Fibroblast of mammary gland (primary cell): ENCODE results near the gene ATF7.

Experiments
- DNase-seq: peaks from one replicate; pipeline ENCODE4 v3.0.0-alpha.2; 2010; ENCODE audit warnings: low read depth
- H3K4me3 ChIP-seq: 2 replicates; pipeline ENCODE4 v1.5.1; 2011; ENCODE audit warnings: low read depth, mild to moderate bottlenecking, low read length, moderate library complexity; ENCODE audit not compliant: control insufficient read depth
- CTCF ChIP-seq: conservative IDR thresholded peaks from 2 replicates; pipeline ENCODE4 v1.5.1; 2011; ENCODE audit warnings: low read depth, low read length, inconsistent platforms; ENCODE audit not compliant: control insufficient read depth, insufficient read depth

Gene ATF7

GRCh38 chr12:53561590-53561953, 64.6 kb downstream of the ATF7 start:
- no peak overlapping the region for H3K4me3 ChIP-seq
- no peak for TF ChIP-seq CTCF
- DNase-seq = peak; percentile 93

DNA sequence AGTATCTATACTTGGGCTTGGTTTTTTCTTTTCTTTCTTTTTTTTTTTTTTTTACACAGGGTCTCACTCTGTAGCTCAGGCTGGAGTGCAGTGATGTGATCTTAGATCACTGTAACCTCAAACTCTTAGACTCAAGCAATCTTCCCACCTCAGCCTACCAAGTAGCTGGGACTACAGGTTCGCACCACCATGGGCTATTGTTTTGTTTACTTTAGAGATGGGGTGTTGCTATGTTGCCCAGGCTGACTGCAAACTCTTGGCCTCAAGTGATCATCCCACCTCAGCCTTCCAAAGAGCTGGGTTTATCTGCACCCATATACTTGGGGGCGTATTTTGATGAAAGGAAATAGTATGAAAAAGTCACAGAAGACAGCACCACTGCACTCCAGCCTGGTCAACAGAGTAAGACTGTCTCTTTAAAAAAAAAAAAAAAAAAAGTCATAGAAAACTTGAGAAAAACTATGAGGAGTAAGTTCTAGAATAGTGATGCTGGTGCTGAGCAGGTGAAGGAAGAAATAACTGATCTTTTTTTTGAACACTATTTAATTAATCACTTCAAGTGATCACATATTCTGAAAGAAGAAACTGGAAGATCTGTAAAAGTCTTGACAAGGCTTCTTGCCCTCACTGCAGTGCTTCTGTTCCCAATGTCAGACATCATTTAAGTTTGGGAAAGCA, 65.1 kb downstream of the ATF7 start:
- TF ChIP-seq CTCF = no peak
- DNase-seq = no peak
- no peak overlapping the region for H3K4me3 ChIP-seq

DNA sequence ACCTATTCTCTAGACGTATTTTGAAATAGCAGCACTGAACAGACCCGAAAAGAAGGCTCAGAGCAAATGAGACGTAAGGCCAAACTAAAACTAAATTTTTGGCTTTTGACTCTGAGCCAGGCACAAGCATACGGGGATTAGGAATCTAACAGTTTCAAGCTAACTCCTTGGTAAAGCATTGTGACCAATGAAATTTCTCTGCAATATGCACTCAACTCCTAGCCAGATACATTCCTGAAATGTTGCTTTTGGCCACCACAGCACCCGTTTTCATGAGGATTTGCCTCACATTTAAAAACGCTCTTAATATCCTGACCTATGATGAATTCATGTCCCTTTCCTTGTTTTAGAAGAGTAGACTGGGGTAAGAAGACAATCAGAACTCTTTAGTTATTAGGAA, 65.8 kb downstream of the ATF7 start:
- DNase-seq = peak; percentile 90
- no peak for TF ChIP-seq CTCF
- H3K4me3 ChIP-seq = no peak overlapping the region

DNA sequence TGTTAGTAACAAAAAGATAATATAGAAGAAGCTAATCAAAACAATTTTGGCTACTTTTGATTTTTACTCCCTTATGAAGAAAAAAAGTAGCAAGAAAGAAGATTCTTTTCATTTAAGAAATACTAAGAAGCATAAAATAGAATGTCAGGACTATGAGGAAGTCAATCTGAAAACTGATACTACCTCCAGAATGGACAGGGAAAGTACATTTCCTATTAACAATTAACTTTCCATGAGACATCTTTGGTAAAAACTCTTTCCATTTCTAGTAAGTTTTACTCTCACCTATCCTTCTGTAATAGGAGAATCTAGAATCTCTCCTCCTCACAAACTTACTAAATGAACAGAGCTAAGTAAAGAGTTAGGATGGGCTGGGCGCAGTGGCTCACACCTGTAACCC, 67.6 kb downstream of the ATF7 start:
- DNase-seq = no peak
- TF ChIP-seq CTCF = no peak
- H3K4me3 ChIP-seq = no peak overlapping the region

DNA sequence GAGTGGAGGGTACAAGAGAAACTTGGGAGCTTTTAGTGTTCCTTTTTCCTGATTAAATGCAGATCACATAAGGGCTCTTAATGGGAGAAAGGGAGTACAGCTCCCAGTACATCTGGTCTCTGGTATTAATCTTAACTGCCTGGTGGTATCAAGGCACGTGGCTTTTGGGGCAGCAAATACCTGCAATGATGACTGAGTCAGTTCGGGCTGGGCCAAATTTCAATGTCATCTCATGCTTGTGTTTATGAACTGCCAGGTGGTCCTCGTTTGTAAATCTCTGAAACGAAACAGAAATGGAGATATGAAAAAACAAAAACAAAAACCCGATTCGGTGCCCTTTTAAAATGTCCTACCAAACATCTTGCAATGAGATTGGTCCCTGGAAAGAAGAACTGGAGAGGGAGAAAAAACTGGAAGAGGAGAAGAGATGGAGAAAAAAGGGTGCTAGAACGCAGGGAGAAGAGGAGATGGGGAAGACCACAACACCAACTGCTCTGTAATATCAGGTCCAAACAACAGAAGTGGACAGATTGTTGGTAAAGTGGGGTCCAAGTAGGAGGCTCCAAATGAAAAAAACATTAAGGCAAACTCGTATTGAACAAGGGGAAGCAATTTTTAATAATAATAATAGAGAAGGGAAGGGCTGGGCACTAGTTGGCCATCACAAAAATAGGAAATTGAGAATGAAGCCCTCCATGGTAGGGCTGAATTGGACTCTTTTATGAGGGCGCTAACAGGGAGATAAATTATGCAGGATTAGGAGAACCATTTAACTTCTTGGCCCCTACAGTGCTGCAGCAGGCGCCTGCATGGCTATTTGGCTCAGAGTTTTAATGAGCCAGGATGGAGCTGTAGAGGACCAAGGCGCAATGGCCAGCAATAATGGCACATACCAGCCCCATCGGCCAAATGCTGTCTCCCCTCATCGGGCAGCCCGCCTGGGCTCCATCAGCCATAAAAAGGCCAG, 73.5 kb downstream of the ATF7 start:
- TF ChIP-seq CTCF = no peak
- no peak for DNase-seq
- H3K4me3 ChIP-seq = no peak overlapping the region

DNA sequence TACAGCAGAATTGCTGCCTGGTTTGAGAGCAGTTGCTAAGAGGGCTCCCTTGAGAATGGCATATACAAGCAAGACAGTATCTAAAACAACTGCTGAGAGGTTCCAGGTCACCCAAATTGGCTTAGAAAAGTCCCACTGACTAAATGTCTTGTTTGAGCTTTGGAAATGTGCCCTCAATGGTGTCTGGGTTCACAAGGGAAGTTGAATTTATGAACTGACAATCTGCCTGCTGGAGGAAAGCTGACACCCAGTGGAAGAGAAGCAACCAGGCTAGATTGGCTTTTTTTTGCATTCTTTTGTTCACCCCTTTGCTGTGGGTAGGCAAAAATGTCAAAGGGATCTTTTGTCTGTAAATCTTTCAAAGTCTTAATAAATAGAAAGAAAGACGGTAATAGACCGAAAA, 74.3 kb downstream of the ATF7 start:
- no peak overlapping the region for H3K4me3 ChIP-seq
- DNase-seq = no peak
- TF ChIP-seq CTCF = no peak
